Upper lobe of left lung (tissue), 6 donors: ENCODE results near the gene OSBPL10. TPM values are rescaled to one million over a fixed set of nuclear protein-coding genes. Genes with fewer than 3 reads are reported as not detected.

ENCODE experiments used
- ATAC-seq, 2 donors: fragments of 200-7000 bp; cut with Tn5 transposase; one replicate each; pipeline ENCODE4 v1.9.1; 2022; ENCODE audit warnings: mild to moderate bottlenecking in 2 of 2, moderate library complexity in 2 of 2; ENCODE audit not compliant: low FRiP score in 2 of 2
- DNase-seq, 2 donors: peaks; one replicate each; pipeline ENCODE4 v3.0.0-alpha.2; 2019 to 2020
- H3K27ac ChIP-seq, 4 donors: fragments of 200-600 bp; sonication (generic); one replicate each; pipeline ENCODE4 v1.5.1; 2016 to 2019
- H3K27me3 ChIP-seq, 4 donors: fragments of 200-600 bp; sonication (generic); one replicate each; pipeline ENCODE4 v1.5.1; 2017 to 2019
- H3K36me3 ChIP-seq, 4 donors: fragments of 200-600 bp; sonication (generic); one replicate each; pipeline ENCODE4 v1.5.1; 2016 to 2019
- H3K4me1 ChIP-seq, 4 donors: fragments of 200-600 bp; sonication (generic); one replicate each; pipeline ENCODE4 v1.5.1; 2018 to 2019
- H3K4me3 ChIP-seq, 4 donors: fragments of 200-600 bp; sonication (generic); one replicate each; pipeline ENCODE4 v1.5.1; 2017 to 2019; ENCODE audit warnings: mild to moderate bottlenecking in 2 of 4, moderate library complexity in 1 of 4
- H3K9me3 ChIP-seq, 4 donors: fragments of 200-600 bp; sonication (generic); one replicate each; pipeline ENCODE4 v1.5.1; 2018 to 2019
- CTCF ChIP-seq, 6 experiments: fragments of 450-650 bp in 4 of 6; fragments of 200-600 bp in 2 of 6; sonication (generic) in 2 of 6; IDR thresholded peaks; one replicate each; pipeline ENCODE4 v1.5.1; 2016 to 2019; ENCODE audit warnings: antibody characterized with exemption in 6 of 6
- EP300 ChIP-seq, 4 donors: sonication (generic); formaldehyde crosslinking; IDR thresholded peaks; one replicate each; pipeline ENCODE4 v1.5.1; 2017; ENCODE audit warnings: antibody characterized with exemption in 4 of 4, control low read depth in 2 of 4
- POLR2A ChIP-seq, 4 donors: fragments of 450-650 bp; IDR thresholded peaks; one replicate each; pipeline ENCODE4 v1.5.1; 2016 to 2017; ENCODE audit warnings: antibody characterized with exemption in 4 of 4, mild to moderate bottlenecking in 2 of 4
- POLR2AphosphoS5 ChIP-seq, 2 donors: sonication (generic); formaldehyde crosslinking; IDR thresholded peaks; one replicate each; pipeline ENCODE4 v1.5.1; 2017; ENCODE audit warnings: antibody characterized with exemption in 2 of 2
- WGBS, 2 donors: methylation state at CpG; one replicate each; pipeline ENCODE4 v1.1.5; 2017 to 2018; 5-methylcytosine and 5-hydroxymethylcytosine counted together
- total RNA-seq, 6 donors: library from RNA; depleted of rRNA in 4 of 6; stranded (reverse); fragments of >200 nt in 4 of 6; gene quantifications; one replicate each; pipeline versions ENCODE4 v1.1.0 to v1.2.1, GENCODE V29; 2016 to 2021
- donor health status: DM: no; HTN: no; CAD: no; lungs with moderate emphysema.
- donor health status: DM: no; HTN: yes; CAD: no; lungs with severe emphysema.

Gene OSBPL10
- total RNA-seq, 6 donors from 2014 or later = 13.6 to 73.9 (median 24.4) TPM

DNA sequence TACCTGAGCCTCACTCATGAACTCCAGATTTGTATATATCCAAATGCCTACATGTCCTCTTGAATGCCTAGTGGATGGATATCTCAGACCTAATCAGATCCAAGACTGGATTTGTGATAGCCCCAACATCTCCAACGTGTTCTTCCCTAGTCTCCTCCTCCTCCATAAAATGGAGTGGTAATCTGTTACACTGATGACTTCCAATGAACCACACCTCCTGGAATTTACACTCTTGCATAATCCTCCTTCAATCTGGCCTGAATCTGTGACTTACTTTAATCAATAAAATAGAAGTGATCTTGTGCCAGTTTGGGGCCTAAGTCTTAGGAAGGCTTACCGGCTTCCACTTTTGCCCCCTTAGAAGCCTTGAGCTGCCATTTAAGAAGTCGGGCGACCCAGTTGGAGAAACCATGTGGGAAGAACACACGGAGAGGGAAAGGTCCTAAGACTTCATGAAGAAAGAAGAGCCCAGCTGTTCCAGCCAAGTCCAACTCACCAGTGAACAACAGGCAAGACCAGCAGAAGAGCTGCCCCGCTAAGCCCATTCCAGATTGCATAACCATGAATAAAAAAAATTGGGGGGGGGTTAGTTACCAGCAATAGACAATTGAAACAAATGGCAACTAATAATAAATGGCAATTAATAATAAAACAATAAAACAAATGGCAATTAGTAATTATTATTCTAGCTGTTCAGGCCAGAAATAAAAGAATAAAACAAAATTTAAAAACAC lies 284.1 kb downstream of the OSBPL10 start:
- ATAC-seq = no peak
- Histone ChIP-seq H3K9me3 (no peaks in the 10 kb centered on the region), H3K27ac (no peak overlapping the region), H3K36me3 (peaks cover 0 to 5% (median 1%) of the 10 kb centered on the region in 4 donors), H3K4me1 (peaks cover 0 to 4% (median 0%) of the 10 kb centered on the region in 4 donors), H3K4me3 (no peak overlapping the region), H3K27me3 (no peaks in the 10 kb centered on the region)
- WGBS, 2 donors = 97 to 98% methylated on average over 6 of the region's 6 CpGs
- no peak for DNase-seq
- TF ChIP-seq POLR2A (IDR thresholded peaks at IDR 0.05) = no peak
- TF ChIP-seq CTCF (IDR thresholded peaks at IDR 0.05) = no peak
- TF ChIP-seq POLR2AphosphoS5 (IDR thresholded peaks at IDR 0.05) = no peak

DNA sequence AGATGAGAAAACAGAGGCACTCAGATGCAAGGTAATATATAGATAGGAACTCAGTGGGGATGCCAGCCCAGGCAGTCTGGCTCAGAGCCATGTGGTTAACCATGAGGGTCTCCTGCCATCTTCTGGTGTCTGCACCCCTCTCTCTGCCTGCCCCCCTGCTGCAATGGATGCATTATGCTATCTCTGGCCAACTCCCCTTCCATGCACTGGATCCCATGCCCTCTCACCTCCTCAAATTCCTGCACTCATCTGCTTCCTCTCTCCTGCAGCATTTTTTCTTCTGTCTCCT lies 285.1 kb downstream of the OSBPL10 start:
- peaks cover 0 to 4% (median 0%) of the 10 kb centered on the region in 4 donors for H3K4me1 ChIP-seq
- H3K27ac ChIP-seq = no peak overlapping the region
- H3K27me3 ChIP-seq = no peaks in the 10 kb centered on the region
- no peak for TF ChIP-seq EP300 (IDR thresholded peaks at IDR 0.05)
- TF ChIP-seq POLR2A (IDR thresholded peaks at IDR 0.05) = no peak
- no peak for TF ChIP-seq CTCF (IDR thresholded peaks at IDR 0.05)
- TF ChIP-seq POLR2AphosphoS5 (IDR thresholded peaks at IDR 0.05) = no peak
- no peaks in the 10 kb centered on the region for H3K9me3 ChIP-seq
- DNase-seq (no peak), ATAC-seq (no peak)
- H3K36me3 ChIP-seq = no peaks in the 10 kb centered on the region
- no peak overlapping the region for H3K4me3 ChIP-seq

- Histone ChIP-seq H3K4me1 (peaks cover 0 to 4% (median 0%) of the 10 kb centered on the region in 4 donors), H3K27ac (no peak overlapping the region), H3K27me3 (no peaks in the 10 kb centered on the region), H3K9me3 (no peaks in the 10 kb centered on the region), H3K36me3 (no peaks in the 10 kb centered on the region), H3K4me3 (no peak overlapping the region)
- ATAC-seq (peak in 1 of 2 donors; percentile 45), DNase-seq (no peak)
- TF ChIP-seq CTCF (IDR thresholded peaks at IDR 0.05) (peak in 1 of 6 experiments; percentile 16), POLR2AphosphoS5 (IDR thresholded peaks at IDR 0.05) (no peak)
- WGBS, 2 donors = 81 to 92% methylated on average over 2 of the region's 2 CpGs
These were observed 285.6 kb downstream of the OSBPL10 start for GRCh38 chr3:31695280-31696008.

- DNase-seq (no peak), ATAC-seq (no peak)
- Histone ChIP-seq H3K9me3 (no peaks in the 10 kb centered on the region), H3K4me1 (peaks cover 4 to 7% (median 5%) of the 10 kb centered on the region in 4 donors), H3K36me3 (no peaks in the 10 kb centered on the region), H3K27me3 (no peaks in the 10 kb centered on the region), H3K27ac (no peak overlapping the region), H3K4me3 (no peak overlapping the region)
- TF ChIP-seq POLR2AphosphoS5 (IDR thresholded peaks at IDR 0.05) (no peak), EP300 (IDR thresholded peaks at IDR 0.05) (no peak), POLR2A (IDR thresholded peaks at IDR 0.05) (no peak), CTCF (IDR thresholded peaks at IDR 0.05) (no peak)
- 84 to 95% methylated on average over 5 of the region's 5 CpGs for WGBS, 2 donors
These were observed 287.7 kb downstream of the OSBPL10 start for GRCh38 chr3:31693346-31693745.
